Stimulated activated CD4-positive, alpha-beta T cell treated with anti-CD3 and anti-CD28 coated beads, TNF-alpha, amount 100 ng/mL, for 48 hours (primary cell): ENCODE data around the gene SLC2A4RG.

Source experiments
- DNase-seq, 3 donors: peaks; one replicate each; pipeline ENCODE4 v3.0.0-alpha.2; 2020; ENCODE audit warnings: low read depth in 3 of 3

SLC2A4RG gene

DNA sequence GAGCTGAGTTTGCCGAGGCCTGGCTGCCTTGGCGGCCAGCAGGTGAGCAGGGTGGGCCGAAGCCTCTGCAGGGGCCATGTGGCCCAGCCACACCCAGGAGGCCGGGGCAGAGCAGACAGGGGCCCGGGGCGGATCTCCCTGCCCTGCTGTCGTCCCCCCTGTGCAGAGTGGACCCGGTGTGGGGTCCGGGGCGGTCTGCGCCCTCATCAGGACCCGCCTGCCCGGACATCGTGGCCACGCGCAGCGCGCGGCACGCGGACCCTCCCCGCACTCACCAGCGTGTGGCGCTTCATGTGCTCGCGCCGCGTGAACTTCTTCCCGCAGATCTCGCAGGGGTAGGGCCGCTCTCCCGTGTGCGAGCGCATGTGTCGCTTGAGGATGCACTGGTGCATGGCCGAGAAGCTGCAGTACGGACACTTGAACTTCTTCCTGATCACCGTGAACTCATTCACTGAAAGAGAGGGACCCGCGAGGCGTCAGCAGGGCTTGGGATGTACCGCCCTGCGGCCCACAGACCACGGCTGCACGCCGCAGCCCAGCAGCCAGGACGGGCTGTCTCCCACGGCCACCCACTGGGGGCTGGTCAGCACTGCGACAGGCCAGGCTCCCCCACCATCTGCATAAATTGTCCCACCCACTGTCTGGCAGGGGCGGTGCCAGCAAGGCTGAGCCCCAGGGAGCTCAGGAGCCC, 13.0 kb downstream of the SLC2A4RG start:
- DNase-seq: no peak

DNA sequence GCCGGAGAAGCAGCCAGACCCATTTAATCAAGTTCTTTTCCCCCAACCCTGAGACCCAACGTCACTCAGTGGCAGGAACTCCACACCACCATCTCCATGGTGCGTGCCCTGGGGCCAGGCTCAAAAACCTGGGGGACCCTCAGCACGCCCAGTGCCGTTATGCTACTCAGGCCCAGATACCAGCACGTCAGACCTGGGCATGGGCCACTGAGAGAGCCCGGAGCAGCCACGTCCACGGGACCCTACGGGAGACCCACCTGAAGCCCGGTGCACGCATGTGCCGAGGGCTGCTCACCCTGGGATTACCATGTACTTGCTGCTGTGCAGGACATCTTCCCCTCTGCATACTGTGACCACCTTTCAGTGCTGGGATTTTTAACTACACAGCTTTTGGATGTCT, 13.8 kb downstream of the SLC2A4RG start:
- DNase-seq: no peak

DNA sequence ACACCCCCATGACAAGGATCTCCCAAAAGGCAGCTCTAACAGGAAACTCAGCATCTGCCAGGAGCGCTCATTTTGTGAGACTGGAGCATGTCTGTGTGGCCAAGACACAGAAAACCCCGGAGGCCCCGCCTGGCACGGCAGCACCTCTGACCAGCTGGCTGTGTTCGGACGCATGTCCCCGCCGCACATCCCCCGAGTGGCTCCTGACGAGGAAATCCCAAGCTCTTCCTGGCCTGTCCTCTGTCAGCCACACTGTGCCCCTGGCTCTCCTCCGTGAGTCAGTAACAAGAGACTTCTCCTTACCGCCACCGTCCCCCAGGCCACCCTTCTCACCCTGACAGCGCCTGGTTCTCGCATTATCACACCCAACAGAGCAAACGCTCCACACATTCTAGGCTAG, 14.4 kb downstream of the SLC2A4RG start:
- DNase-seq: no peak

DNA sequence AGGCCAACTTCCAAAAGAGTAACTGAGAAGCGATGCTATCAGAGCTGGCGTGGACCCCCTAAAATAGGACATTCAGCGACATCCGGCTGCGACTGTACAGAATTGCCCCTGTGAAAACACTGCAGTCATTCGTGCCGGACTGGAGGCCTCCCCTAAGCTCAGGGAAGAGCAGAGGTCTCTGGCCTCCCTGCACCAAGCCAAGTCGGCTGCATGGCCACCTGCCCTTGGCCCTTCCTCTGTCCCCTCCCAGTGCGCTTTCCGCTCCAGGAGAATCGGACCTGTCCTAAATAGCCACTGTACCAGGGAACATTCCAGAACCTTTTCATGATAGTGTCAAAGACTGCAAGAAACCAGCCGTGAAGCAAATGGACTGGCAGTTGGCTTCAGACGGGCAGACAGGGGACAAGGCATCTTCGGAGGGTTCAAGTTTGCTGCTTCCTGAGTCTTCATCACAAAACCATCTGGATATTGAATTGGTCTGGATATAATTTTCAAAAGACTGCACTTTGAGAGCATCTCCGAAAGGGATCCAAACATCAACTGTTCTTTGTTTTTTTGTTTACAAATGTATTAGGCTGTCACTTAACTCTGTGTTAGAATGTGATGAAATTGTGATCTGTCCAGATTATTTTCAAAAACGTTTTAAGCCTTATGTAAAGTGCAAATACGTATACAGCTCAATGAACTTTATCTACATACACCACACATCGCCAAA, 16.5 kb downstream of the SLC2A4RG start:
- DNase-seq: no peak

DNA sequence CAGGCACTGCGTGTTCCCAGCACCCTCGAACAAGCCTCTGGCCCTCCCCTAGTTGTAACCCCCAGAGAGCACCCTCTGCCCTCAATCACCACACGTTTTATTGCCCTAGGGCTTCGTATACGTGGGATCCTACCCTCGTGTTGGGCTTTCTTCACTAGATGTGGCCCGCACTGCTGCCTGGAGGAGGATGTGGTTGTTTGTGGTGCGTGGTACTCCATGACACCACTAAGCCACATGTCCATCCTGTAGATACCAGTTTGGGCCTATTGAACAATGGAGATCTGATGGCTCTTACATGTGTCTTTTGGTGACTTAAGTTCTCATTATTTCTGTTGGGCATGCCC, 17.0 kb downstream of the SLC2A4RG start:
- no peak for DNase-seq

DNA sequence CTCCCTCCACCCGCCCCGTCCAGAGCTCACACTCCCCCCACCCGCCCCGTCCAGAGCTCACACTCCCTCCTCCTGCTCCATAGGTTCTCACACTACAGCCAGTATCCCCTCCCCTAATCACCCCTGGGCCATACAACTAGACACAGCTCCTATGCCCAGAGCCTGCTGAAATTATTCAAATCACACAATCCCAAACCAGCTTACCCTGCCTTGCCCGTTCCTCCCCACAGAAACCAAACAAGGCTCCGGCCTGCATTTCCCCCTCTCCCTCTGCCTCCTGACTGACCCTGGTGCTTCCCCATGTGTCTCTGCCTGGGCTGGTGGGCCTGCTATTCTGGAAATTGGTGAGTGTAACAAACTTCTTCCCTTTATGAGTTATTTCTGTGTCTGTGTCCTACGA, 18.6 kb downstream of the SLC2A4RG start:
- DNase-seq: no peak

DNA sequence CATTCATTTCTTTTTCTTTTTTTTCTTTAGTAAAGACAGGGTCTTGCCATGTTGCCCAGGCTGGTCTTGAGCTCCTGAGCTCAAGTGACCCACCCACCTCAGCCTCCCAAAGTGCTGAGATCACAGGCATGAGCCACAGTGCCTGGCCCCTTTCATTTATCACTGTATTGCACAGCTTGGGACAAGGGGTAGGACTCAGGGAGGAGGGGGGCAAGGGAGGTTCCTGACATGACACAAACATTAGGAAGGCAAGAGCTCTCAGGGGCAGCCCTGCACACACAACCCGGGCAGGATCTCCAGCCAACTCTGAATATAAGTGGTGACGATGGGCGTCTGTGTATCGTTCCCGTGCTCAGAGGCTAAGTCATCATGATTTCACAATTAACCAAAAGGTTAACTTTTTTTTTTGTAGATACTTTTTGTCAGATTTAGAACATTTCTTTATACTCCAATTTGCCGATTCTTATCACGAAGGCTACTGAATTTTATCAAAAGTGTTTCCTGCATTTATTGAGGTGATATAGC, 19.9 kb downstream of the SLC2A4RG start:
- no peak for DNase-seq

DNA sequence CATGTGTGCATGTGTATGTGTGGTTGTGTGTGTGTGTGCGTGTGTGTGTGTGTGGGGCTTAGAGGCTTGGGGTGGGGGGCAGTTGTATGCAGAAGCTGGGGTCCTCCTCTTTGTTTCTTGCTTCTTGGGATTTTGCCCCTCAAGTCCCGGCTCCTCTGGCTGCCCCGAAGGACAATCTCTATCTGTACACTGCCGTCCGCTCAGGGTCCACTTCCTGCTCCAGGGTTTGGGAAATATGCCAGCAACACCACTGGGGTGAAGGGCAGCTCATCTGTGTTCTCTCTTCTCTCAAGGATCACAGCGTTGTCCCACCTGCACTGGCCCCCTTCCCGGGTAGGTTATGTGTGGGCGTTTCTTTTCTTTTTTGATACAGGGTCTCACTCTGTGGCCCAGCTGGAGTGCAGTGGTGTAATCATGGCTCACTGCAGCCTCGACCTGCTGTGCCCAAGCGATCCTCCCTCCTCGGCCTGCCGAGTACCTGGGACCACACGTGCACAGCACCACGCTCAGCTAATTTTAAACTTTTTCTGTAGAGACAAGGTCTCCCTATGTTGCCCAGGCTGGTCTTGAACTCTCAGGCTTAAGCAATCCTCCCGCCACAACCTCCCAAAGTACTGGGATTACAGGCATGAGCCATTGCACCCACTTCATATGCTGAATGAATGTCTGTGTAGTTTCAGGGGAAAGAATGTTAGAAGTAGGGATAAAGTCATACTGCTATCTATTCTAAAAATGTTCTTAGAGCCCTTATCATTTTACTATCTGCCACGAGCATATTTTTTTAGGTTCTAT, 25.7 kb downstream of the SLC2A4RG start:
- no peak for DNase-seq

DNA sequence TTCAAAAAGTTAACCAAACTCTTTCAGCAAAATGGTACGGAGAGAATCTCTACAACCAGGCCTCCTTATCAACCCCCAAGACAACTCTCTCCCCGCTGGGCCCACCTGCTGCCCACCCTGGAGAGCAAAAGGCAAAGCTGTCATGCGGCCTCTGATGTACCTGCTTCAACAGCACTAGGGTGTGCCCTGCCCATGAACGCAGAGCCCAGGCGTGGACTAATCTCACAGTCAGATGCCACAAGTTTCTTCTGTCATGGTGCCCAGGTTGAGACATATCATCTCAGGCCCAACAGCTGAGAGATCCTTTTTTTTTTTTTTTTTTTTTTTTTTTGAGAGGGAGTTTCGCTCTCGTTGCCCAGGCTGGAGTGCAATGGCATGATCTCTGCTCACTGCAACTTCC, 26.3 kb downstream of the SLC2A4RG start:
- DNase-seq: no peak

DNA sequence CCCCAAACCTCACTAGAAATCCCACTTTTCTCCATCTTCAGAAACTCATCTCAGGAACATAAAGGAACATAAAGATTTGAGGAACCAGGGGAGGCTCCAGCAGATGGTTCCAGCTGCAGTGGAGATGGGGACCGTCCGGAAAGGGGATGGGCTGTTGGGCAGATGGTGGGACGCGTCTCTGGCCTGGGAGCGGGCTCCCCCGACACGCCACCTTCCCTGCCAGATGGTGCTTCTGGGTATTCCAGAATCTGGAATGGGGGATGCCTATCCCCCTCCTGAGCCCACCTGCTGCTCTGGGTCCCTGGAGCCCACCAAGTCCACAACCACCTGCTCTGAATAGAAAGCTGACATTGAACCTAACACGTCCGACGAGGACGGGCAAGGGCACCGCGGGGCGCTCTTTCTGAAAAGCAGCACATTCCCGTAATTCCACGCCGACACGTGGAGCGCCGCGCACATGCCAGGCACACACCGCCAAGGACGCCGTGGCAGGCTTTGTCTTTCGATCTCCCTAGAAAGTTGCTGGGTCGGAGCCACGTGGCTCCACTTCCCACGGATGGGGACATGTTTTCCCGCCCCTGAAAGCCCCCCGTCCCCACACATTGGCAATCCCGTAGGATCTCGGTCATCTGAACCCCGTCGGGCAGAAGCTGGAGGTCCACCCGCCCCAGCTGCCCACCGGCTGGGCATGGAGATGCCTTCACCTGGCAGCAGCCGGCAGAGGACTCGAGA, 27.3 kb downstream of the SLC2A4RG start:
- no peak for DNase-seq

DNA sequence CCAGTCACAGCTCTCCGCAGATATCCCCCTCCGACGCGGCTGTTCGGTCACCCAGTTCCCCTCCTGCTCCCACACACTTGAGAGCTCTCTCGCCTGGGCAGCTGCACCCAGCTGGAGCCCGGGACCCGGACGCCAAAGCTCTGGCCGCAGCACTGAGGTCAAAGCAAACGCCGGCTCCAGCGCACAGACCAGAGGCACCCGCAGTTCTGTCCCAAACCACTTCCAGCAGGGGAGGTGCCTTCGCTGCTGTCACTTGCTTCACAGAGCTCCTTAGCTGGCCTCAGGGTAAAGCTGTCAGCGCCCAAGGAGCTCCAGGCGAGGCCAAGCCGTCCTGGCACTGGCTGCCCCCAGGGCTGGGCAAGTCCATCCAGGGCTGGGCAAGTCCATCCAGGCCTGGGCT, 27.9 kb downstream of the SLC2A4RG start:
- no peak for DNase-seq

DNA sequence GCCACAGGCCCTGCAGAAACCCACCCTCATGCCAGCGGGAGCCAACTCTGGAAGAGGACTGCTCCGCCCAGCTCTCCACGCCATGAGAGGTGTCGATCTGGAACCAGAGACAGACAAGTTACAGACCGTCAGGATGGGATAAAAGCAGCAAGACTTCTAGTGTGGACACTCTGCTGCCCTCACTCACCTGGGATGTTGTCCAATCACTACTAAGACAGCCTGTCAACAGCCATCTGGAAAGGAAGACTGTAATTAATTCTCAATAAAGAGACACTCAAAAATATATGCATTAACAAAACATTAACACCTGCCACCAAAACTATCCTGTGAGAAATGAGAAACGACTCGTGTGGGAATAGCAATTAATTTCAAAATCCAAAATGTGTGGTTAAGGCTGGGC, 28.3 kb downstream of the SLC2A4RG start:
- DNase-seq: no peak

DNA sequence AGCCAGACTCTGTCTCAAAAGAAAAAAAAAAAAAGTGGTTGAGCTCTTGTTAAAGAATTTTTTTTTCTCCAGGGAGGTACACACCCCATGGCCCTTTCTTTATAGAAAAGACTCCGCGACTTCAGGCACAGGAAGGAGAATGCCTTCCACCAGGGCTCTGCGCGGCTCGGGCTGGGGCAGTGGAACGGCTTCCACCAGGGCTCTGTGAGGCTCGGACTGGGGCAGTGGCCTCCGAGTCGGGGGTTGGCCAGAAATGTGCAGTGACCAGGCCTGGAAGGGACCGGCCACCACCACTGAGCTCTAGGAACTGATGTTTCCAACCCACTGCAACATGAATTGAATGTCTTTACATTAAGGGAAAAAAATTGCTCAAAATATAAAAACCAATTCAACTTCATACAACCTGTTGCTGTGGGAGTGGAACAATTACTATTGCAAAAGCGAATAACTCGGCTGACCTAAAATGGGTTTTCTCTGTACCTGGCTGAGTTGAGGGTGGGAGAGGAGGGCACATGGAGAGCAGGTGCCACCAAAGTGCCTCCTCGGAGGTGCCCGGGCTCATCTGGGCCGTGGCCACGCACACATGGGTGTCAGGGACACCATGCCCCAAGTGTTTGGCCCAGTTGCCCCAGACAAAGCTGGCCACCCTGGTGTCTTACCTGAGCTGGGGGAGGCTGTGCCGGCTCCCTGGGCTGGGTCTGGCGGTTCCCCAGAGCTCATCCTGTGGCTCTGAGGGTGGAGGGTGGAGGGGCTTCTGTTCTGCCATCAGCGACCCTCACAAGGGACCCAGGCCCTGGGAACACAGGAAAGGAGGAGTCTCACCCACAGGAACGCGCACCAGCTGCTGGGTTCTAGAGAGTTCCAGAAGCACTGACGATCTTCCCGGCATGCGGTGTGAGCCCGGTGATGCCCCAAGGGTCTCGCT, 29.3 kb downstream of the SLC2A4RG start:
- no peak for DNase-seq

DNA sequence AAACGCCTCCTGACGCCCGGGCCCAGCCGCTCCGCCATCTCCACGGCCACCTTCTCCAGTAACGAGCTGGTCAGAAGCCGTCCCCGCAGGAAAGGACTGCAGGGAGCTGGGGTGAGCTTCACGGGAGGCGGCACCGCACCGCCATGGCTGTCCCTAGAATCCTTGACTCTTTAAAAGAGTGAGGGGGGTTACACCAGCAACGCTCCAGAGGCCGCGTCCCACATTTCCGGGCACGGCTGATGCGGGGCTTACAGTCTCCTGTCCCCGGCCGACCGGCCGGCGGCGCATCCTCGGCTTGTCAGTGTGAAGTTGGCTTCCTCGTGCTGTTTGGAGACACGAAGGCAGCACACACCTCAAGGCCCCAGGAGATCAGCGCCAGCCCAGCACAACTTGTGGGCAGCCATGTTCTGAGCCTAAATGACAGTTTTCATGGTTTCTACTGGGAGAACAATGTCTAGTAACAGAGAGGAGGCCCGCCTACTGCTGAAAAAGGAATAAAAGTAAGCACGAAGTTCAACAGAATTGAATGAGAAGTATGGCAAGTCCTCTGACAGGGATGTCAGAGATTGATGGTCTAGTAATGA, 30.4 kb downstream of the SLC2A4RG start:
- no peak for DNase-seq

DNA sequence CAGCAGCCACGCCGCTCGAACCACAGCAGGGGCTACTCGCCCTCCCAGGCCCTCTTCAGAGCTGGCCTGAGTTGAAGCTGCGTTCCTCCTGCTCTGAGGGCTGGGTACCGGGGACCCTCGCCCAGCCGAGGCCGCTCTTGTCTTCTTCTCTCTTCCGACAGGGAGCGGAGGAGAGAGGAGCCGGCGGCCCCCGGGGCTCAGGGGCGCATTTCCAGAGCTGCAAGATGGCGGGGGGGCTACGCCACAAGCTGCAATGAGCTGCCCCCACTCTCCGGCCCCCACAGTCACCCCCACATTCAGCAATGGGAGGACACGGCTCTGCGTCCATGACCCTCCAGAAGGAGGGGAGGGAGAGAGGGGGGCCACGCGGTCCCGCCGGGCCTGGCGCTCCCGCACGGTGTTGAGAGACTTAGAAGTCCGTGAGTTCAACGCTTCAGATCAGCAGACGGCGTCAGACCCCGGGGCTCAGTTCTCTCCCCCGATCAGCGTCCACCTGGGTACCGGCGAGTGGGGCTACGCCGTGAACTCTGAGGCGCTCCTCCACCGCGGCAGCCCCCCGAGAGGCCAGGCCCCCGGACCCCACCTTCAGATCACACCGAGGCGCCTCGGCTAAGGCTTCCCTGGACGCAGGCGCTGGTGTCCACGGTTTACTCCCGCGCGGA, 31.6 kb downstream of the SLC2A4RG start:
- DNase-seq: no peak

DNA sequence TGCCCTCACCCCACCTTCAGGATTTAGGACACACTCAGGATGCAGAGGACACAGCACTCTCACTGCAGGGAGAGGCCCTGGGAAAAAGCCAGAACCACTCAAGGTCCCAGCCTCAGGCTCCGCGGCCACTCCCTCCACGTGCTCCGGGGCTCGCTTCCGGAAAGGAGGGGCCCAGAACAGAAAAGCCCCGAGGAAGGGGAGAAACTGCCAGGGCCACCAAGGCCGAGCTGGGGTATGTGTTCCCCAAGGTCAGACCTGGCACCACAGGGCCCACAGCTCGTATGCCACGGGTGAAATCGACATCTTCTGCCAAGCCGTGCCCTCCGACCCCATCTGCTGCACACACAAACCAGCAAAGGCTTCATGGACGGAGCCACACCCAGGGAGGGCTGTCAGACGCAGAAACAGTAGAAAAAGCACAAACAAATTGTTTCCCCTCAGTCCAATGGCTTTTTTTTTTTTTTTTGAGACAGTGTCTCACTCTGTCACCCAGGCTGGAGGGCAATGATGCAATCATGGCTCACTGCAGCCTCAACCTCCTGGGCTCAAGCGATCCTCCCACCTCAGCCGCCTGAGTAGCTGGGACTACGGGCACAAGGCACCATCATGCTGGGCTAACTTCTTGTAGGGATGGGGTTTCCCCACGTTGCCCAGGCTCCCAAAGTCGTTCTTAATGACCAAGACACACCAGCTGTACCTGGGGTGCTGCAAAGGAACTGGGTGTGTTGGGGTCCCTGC, 33.4 kb downstream of the SLC2A4RG start:
- DNase-seq: no peak

DNA sequence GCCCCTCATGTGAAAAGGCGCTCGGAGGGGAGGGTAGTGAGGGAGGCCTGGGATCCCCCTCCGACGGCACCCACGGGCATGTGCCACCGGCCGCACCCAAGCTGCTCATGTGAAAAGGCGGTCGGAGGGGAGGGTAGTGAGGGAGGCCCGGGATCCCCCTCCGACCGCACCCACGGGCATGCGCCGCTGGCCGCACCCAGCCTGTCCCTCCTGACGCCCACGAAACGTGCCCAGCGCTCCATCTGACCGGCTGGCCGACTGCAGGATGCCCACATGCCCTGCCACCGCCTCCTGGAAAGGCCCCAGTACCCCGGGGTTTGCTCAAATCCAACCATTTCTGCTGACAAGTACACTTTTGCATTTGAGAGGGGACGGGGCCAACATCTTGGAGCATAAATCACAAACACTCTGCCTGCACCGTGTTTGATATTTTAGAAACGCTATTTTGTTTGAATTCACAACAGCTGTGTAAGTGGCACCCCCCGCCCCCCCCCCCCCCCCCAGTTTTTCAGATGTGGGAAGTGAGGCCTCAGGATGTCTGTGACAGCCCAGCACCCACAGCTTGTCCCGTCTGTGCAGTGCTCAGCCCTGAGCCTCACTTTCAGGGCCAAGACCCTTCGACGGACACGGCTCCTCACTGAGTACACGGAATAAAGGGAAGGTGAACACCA, 34.1 kb downstream of the SLC2A4RG start:
- no peak for DNase-seq

DNA sequence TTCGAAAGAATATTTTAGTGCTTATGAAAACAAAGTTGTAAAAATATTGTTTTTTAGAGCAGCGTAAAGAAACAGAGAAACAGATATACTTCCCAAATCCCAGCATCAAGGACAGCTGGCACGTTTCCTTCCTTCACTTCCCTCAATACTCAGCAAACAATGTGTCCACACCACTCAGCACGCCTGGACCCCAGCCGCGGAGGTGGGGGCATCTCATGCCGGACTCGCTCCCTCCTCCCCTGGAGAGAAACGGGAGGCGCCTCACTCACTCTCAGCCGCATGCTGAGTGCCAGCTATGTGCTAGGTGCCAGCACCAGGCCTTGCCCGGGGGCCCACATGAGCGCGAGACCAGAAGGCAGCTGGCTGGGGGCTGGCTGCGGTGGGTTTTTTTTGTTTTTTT, 34.7 kb downstream of the SLC2A4RG start:
- DNase-seq: no peak
